ENCODE data around the gene RPL38. TPM values are rescaled to one million over a fixed set of nuclear protein-coding genes. Genes with fewer than 3 reads are reported as not detected.

RPL38 gene
- total RNA-seq, 4 donors from 2014 or later = 224 to 564 (median 403) TPM

- Histone ChIP-seq H3K4me3 (no peak overlapping the region), H3K27ac (peak overlapping the region in 1 of 4 donors; percentile 21), H3K4me1 (peaks cover 0 to 23% (median 1%) of the 10 kb centered on the region in 3 donors), H3K27me3 (no peaks in the 10 kb centered on the region), H3K9me3 (no peaks in the 10 kb centered on the region), H3K36me3 (no peaks in the 10 kb centered on the region)
- no peak for DNase-seq
- TF ChIP-seq POLR2A (IDR thresholded peaks at IDR 0.05) = no peak
- no peak for TF ChIP-seq CTCF (IDR thresholded peaks at IDR 0.05)
- WGBS, 2 donors = 58 to 67% methylated on average over 1 to 2 of the region's 5 CpGs
- intact Hi-C loops (cut with DNase I) = no loop called here
Measured at GRCh38 chr17:74245871-74246270, 42.4 kb downstream of the RPL38 start.

DNA sequence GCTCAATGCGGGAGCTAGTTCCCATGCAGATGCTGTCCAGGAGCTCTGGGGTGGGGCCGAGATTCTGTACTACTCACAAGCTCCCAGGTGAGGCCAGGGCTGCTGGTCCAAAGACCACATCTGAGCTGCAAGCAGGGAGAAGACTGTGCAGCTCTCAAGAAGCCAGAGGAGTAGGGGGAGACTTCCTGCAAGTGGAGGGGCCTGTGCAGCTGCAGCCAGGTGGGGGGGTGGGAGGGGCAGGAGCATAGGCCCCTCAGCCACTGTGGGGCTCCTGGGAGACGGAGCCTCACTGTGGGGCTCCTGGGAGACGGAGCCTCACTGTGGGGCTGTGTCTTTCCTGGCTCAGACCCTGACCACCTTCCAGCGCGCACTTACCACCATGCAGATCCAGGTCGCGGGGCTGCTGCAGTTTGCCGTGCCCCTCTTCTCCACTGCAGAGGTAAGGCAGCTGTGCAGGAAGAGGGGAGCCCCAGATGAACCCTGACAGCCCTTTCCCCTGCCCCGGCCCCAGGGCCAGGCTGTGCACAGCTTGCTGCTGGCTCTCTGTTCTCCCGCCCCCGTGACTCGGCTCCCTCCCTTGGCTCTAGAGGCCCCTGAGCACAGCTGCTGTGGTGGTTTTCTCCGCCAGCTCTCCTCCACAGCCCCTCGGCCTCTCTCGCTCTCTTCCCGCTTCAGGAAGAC, 46.3 kb downstream of the RPL38 start:
- no peak for TF ChIP-seq POLR2A (IDR thresholded peaks at IDR 0.05)
- no peak for TF ChIP-seq CTCF (IDR thresholded peaks at IDR 0.05)
- H3K27ac ChIP-seq = no peak overlapping the region

GRCh38 chr17:74250324-74250995, 47.0 kb downstream of the RPL38 start:
- Histone ChIP-seq H3K27ac (no peak overlapping the region), H3K4me1 (peaks cover 0 to 8% (median 0%) of the 10 kb centered on the region in 3 donors), H3K36me3 (peaks cover 0 to 11% (median 0%) of the 10 kb centered on the region in 3 donors), H3K9me3 (no peaks in the 10 kb centered on the region), H3K4me3 (no peak overlapping the region), H3K27me3 (no peaks in the 10 kb centered on the region)
- DNase-seq = no peak
- intact Hi-C loops (cut with DNase I) = no loop called here
- WGBS, 2 donors = 52 to 71% methylated on average over 7 to 10 of the region's 12 CpGs
- TF ChIP-seq CTCF (IDR thresholded peaks at IDR 0.05) = no peak
- no peak for TF ChIP-seq POLR2A (IDR thresholded peaks at IDR 0.05)

More for the DNA sequence above, 46.3 kb downstream of the RPL38 start:
- 56 to 86% methylated on average over 3 to 12 of the region's 17 CpGs for WGBS, 2 donors
- Histone ChIP-seq H3K4me3 (no peak overlapping the region), H3K36me3 (peaks cover 0 to 11% (median 0%) of the 10 kb centered on the region in 3 donors), H3K9me3 (no peaks in the 10 kb centered on the region), H3K27me3 (no peaks in the 10 kb centered on the region), H3K4me1 (peaks cover 0 to 13% (median 0%) of the 10 kb centered on the region in 3 donors)
- no peak for DNase-seq
- intact Hi-C loops (cut with DNase I) = no loop called here

- peaks cover 0 to 11% (median 0%) of the 10 kb centered on the region in 3 donors for H3K36me3 ChIP-seq
- TF ChIP-seq POLR2A (IDR thresholded peaks at IDR 0.05) = no peak
- TF ChIP-seq CTCF (IDR thresholded peaks at IDR 0.05) = no peak
- no peak overlapping the region for H3K4me3 ChIP-seq
- no peak for DNase-seq
- intact Hi-C loops (cut with DNase I) = no loop called here
- H3K9me3 ChIP-seq = no peaks in the 10 kb centered on the region
- no peak overlapping the region for H3K27ac ChIP-seq
- WGBS, 2 donors = 86 to 89% methylated on average over 7 to 8 of the region's 8 CpGs
- no peaks in the 10 kb centered on the region for H3K27me3 ChIP-seq
- H3K4me1 ChIP-seq = peaks cover 0 to 2% (median 0%) of the 10 kb centered on the region in 3 donors
Measured at GRCh38 chr17:74251051-74251450, 47.6 kb downstream of the RPL38 start.

DNA sequence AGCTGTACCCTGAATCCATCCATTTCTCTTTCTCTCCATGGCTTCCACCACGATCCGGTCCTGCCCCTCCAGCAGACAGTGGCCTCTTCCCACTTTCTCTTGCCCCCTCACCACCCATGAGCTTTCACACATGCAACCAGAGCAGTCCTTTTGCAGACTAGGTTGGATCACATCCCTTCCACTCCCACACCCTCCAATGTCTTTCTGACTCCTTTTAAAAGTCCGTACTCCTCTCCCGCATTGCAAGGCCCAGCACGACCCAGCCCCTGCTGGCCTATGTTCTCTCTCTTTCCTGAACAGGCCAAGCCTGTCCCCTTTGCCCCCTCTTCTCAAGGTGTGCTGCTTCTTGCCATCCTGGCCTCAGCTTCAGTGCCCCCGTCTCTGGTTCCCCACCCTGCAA, 48.1 kb downstream of the RPL38 start:
- Histone ChIP-seq H3K9me3 (no peaks in the 10 kb centered on the region), H3K36me3 (peaks cover 0 to 11% (median 0%) of the 10 kb centered on the region in 3 donors), H3K4me1 (no peaks in the 10 kb centered on the region), H3K4me3 (no peak overlapping the region), H3K27ac (no peak overlapping the region), H3K27me3 (no peaks in the 10 kb centered on the region)
- DNase-seq = no peak
- 84 to 85% methylated on average over 6 of the region's 6 CpGs for WGBS, 2 donors
- TF ChIP-seq CTCF (IDR thresholded peaks at IDR 0.05) = no peak
- no peak for TF ChIP-seq POLR2A (IDR thresholded peaks at IDR 0.05)
- intact Hi-C loops (cut with DNase I) = no loop called here

Data from esophagus squamous epithelium (tissue), 5 donors.